Activated CD4-positive, CD25-positive, alpha-beta regulatory T cell treated with anti-CD3 and anti-CD28 coated beads, Interleukin-2, amount 50 U/mL, for 16 hours (primary cell): ENCODE data around the gene LSAMP.
"Not testable (repeated sequence)": the region's sequence is repeated elsewhere in the genome, so short reads cannot be mapped to it uniquely, and the experiment has no call there.

Experiments used
- DNase-seq: peaks from one replicate; pipeline ENCODE4 v3.0.0-alpha.2; 2020; ENCODE audit warnings: low read depth, low spot score

Gene LSAMP

DNA sequence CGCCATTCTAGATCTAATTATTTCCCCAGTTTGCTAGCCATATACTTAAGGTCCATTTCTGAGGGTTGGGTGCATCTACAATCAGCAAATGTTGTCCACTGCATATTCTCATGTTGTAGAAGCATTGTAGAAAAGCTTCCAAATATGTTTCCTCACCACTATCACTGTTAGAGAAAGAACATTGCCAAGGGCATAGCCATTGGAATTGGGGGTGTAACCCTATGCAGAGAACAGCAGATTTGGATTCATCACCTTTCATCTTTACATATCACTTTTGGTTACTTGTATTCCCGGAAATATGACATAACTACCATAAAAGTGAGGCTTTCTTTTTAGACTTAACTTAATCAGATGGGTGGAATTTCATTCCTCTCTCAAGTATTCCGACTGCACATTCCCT lies 203.6 kb downstream of the LSAMP start:
- no peak for DNase-seq

DNA sequence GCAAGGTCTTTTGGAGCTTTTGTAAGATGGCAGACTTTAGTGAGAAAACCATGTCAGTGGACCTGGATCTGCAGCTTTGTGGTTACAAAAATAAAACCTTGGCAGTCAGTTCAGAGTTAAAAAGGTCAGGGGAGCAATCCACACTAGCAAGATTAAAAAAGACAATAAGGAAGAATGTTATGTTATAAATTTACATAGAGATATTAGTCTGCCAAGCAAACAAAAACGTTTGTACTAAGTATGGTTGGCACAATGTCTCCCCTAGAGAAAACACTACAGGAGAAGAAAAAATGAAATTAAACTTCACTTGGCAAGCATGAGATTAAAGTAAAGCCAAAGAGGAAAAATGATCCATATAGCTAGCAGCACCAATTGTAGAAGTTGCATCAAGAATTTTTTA lies 205.0 kb downstream of the LSAMP start:
- DNase-seq, result no peak

DNA sequence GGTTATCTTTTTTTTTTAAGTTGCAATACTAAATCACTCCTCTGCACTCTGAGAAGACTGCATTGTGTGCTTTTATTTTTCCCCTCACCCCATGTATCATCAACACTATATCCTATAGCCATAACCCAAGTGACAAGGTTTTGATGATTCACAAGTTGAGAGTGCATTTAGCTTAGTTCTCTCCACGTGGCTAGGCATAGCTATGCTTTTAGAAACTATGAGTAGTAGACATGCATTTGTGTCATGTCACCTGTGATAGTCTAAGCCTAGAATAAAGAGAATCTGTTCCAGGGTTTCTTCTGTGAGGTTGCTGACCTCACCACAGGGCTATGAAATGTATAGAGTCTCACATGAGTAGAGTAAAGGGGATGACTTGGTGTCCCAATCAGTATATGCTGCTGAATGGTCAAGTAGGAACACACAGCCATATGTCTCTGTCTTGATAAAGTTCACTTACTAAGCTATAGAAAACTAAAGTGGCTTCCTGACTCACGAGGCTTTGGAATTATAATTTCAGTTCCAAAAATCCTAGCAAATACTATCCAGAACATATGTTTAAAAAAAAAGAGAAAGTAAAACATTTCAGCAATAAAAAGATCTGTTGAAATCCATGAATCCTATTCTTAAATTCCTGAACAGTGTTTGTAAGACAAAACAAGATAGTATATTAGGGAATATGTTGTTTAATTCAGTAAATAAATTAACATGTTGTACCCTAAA lies 206.3 kb downstream of the LSAMP start:
- DNase-seq, result no peak

DNA sequence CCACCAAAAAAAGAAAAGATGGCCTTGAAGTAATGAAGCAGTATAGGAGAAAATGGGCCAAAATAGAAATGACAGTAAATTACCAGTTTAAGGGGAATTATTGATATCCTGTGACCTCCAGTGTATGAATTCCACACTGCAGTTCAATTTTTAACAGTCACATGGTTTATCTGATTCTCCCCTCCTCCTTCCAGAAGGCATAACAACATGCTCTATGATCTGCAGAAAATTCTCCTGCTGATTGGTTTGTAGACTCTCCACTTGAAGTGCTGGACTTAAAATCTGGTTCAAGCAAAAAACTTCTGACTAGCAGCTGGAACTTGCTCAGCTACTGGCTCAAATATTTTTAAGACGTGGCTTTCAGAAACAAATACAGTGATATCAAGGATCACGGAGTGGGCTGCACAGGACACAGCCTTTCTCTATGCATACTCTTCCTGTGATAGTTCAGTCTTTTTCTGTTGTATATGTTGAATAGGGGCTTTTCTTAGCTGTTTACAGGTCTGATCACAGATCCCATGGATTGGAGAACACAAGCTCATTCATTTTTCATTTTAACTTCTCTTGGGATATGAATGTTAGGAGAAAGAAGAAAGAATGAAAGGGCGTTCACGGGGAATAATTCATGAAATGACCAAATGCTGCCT lies 211.5 kb downstream of the LSAMP start:
- DNase-seq, result no peak

DNA sequence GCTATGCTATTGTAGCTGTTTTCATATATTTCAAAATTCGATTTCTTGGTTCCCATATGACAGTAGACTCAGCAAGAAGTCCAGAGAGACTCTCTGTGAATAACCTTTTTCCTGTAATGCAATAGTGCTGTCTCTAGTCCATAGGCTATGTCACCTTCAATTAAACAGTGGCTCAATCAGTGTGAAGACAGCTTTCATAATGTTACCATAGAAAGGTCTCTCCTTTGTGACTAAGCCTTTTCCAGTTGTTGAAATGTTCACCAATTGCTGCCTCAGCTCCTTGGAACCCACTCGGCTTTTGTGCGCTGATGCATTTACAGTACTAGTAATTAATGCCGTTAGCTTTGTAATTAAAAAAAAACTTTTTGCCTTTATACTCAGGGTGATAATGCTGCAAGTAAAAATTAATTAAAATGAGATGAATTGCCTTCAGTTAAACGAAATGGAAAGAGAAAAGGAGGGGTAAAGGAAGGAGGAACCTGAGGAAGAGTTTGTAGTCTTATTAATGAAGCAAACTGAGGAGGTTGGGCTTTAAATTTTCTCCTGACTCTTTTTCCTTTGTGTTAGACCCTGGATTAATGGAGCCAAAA lies 214.8 kb downstream of the LSAMP start:
- no peak for DNase-seq

DNA sequence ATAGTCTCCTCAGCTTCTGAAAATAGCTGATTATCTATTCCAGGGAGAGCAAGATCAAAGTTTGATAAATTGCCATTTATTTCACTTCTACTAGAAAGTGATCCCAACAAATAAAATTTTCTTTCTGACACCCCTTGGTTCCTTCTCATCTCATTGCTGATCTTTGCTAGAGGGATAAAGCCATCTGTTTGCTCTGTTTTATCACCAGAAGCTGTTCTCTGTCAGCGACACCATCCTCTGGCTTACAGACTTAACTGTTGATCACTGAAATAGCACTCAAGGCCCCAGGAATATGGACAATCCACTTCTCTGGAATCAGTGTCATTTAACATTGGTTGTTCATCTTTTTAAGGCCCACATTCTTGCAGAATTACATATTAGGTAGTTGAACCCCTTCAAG lies 219.0 kb downstream of the LSAMP start:
- DNase-seq, result no peak

DNA sequence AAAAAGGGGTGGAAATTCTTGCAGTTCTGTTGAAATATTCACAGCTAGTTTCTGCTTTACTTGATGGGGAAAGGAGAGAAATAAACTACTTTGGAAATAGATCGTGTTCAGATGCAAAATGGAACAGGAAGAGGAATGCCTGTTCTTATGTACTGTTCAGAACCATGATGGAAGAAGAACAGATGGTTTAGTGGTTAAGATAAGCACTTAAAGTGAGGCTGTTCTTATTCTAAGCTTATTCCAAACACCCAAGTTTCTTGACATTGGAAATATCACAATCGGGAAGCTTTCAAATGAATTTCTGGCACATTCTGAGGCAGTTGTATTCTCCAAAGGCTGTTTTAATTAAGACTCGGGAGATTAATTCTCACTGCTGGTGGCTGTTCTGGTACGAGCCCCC lies 228.5 kb downstream of the LSAMP start:
- DNase-seq, result no peak

DNA sequence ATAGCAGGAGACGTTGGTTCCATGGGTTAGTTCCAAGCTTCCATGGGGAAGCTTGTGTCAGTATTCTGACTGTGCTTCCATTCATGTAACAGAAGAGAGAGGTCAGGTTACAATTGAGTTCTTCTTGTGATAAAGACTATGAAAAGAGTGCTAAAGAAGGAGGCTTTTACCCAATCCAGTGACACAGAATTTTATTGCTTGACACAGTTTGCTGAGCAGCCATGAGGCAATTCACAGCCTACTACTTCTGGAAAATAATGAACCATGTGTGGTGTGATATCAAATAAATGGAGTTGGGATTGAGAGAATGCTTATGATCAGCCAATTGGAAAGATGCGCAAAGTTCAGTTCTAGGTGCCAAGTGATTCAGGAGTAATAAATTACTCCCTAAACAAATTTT lies 233.4 kb downstream of the LSAMP start:
- DNase-seq, result no peak

DNA sequence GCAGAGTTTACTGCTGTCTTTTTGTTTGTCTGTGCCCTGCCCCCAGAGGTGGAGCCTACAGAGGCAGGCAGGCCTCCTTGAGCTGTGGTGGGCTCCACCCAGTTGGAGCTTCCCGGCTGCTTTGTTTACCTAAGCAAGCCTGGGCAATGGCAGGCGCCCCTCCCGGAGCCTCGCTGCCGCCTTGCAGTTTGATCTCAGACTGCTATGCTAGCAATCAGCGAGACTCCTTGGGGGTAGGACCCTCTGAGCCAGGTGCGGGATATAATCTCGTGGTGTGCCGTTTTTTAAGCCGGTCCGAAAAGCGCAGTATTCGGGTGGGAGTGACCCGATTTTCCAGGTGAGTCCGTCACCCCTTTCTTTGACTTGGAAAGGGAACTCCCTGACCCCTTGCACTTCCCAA lies 236.5 kb downstream of the LSAMP start:
- not testable (repeated sequence) for DNase-seq

DNA sequence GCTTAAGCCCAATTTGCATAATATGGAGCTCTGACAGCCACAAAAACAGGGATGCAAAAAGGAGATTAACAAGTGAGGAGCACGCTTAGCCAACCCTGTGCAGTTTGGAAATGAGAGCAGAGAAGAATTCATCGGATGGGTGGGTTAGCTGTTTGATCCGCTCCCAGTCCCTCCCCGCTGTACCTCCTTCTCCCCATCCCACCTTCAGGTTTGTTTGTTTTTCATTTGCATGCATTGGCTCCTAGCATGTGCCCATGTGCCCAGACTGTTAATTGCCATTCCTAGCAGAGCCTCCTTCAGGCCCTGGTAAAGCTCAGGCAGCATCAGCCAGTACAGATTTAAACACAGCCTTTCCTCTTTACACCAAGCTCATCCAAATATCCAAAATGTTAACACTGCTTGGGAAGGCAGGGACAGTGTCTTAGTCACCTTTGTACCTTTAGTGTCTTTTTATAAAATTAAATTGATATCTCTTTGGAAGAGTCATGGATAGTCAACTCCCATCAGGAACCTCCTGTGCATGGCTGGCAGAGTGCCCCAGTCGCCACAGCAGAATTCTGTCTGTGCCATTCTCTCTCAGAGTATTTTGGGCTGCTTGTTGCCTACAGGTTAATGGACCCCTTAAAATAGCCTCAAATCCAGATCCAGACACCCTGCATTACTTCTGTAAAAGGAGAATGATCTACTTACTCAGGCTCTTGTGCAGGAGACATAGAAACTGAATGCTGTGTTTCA lies 244.2 kb downstream of the LSAMP start:
- DNase-seq, result no peak

DNA sequence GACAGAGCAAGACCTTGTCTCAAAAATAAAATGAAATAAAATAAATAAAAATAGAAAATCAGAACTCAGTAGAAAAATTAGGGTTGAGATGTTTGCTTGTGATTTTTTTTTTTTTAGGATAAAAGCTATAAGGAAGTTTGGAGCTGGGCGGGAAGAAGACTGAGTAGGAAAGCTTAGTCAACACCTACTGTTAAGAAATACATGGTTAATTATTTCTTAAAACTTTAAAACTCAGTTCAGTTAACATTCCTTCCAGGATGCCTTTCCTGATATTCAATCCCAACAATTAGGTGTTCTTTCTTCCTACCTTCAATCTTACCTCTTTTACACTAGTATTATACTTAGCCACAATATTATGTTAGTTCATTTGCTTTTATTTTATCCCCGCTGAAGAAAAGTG lies 246.2 kb downstream of the LSAMP start:
- no peak for DNase-seq

DNA sequence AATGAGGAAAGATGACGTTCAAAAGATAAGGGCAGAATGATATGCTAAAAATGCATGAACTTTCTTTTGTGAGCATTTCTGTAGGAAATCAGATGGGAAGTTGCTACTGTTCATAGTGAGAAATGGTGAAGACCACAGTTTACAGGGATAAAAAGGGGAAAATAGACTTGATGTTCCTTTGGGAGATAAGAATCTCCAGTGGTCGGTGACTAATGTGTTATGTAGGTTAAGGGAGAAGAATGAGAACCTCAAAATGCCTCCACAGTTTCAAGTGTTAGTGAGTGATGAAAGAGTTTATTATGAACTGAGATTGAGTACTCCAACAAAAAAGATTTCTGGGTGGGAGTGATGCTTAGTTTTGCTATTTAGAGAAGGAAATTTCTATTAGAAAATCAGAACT lies 247.2 kb downstream of the LSAMP start:
- DNase-seq, result no peak

DNA sequence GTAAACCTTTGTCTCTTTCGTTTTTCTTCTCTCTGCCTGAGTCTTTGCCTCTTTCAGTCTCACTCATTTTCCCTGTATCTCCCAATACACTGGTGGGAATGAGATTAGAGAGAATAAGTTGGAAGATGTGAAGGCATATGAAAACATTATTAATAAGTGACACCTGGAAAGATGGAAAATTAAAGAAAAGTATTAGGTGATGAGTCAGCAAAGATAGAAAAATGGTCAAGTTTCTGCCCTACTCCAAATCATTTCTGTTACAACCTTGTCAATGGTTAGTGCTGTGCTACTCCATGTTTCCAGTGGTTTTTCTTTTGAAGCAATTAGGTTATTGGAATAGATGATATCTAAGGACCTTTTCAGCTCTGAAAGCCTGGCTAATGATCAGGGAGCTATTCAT lies 252.8 kb downstream of the LSAMP start:
- DNase-seq, result no peak

DNA sequence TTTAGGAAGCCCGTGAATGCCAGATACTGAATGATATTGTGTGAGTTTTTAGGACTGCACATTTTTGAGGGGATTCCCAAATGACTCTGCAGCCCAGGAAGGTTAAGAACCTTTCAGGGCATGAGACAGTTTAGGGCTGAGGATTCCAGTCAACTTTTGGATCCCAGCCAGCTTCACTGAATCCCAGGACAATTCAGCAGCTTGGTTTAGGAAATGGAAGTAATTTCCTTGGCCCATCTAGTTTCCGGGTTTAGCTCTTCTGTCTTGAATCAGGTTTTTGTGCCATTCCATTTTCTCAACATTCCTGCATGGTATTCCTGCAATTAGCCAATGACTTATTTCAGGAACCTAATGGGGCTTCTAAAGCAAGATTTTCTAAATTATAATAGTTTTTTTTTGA lies 253.9 kb downstream of the LSAMP start:
- DNase-seq, result no peak

DNA sequence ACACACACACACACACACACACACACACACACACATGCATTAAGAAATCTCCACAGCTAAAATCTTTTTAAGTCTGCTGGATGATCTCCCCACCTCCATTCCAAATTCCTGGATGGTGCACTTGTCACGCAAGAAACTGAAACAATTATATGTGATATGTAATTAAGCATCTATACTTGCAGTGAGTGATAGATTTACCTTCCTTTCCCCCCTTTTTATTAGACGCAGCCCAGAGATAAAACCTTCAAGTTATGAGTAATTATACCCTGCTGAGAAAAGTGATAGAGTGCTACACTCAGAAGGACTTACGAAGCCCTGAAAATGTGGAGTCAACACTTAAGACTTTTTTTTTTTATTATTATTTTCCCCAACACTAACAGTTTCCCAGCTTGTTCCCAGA lies 255.2 kb downstream of the LSAMP start:
- DNase-seq, result no peak

DNA sequence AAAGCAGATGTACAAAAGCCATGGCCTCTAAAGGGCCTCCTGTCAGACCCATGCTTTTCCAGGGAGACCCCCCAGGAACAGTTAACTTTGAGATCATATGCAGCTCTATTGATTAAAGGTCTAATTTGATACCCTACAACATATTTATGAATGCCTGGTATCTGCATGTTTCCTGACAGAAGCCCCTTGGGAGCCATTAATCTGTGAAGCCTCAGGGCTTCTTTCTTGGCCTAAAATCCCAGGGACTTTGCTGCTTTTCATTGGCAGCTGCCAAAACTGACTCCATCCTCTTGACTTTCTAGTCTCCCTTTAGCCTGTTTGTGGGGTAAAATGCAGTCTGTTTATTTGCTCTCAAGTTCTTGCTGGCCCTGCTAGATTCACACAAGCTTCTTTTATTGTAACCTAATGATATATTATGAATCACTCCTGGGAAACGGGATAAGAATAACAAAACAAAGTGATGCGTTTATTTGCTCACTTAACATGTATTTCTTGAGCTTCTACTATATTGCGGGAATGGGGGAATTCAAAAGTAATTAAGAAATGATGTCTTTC lies 257.0 kb downstream of the LSAMP start:
- DNase-seq, result no peak

DNA sequence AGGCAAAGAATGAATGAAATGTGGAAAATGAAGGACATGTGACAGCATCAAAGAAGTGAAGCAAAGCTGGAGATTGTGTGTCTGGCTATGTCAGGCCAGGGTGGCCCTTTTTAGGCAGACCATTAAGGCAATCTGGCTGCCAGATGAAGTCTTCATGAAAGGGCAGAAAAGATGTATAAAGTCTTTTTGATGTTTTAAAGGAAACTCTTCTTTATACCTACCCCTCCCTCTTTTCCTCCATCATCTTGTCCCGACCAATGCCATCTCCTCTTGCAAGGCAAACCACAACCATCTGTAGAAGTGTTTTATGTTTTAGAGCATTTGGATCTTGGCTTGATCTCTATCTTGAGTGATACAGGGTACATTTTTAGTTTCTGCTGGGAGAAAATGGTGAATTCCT lies 259.2 kb downstream of the LSAMP start:
- DNase-seq, result no peak

DNA sequence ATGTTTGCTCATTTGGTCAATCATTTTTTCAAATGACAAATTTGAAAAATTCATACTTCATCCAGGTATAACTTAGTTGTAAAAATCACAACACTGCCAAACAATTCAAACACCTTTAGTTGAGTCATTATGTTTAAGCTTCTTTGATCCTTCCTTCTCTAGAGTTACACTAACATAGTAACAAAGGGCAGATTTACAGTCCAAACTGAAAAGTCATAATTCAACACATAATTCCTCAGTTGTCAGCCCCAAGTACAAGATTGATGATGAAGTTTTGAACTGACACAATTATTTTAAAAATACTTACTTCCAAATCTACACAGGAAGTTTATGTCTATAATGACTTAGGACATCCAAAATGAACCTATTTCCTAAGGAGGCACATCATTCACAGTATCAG lies 264.1 kb downstream of the LSAMP start:
- no peak for DNase-seq

DNA sequence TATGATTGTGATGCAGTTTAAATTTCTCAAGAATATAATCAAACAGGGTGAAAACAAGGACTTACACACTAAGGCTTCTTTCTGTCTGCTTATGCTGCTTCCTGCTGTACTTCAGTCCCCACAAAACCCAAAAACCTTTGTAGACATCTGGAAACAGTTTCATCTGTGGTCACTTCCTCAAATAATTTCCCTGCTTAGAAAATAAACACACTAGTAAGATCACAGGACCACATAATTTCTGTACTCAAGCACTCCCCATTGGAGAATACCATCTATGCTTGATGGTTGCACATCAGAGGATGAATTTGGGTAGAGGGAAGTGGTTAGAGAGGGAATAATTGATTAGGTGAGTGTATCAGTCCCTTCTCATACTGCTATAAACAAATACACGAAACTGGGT lies 266.2 kb downstream of the LSAMP start:
- no peak for DNase-seq

DNA sequence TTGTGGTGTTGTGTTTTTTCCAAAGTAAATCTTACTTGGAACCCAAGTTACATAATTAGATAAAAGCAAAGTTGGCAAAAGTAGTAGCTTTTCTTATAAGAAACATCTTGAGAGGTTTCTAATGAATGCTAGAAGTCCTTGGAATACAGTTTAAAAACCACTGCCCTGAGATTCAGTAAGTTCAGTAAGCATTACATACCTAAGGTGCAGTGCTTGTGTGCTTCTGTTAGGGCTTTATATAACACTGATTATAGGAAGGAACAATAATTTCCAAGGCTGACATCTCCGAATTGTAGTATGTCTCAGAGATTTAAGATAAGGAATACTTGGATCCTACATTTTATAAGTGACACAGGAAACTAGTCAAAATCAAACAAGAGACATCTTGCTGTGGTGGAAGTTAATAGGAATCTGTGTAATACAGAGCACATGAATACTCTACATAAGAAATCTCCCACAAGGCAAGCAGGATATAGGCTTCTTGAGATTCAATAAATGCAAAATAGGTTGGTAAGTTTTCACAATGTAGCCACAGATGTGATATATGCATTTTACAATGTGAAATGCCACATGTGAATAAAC lies 268.2 kb downstream of the LSAMP start:
- no peak for DNase-seq

DNA sequence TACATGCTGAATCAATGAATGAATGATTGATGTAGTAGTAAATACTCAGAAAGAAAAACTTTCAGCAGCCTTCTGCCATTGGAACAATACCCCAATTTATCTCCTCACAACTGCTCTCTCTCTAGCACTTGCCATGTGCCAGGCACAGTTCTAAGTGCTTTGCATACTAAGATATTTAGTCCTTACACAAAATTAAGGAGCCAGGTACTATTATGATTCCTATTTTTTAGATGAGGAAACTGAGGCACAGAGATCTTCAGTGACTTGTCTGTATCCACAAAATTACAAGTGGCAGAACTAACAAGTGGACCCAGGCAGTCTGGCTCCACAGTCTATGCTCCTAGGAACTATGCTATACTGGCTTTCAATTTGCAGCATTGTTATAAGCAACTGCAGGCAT lies 279.2 kb downstream of the LSAMP start:
- DNase-seq, result no peak

DNA sequence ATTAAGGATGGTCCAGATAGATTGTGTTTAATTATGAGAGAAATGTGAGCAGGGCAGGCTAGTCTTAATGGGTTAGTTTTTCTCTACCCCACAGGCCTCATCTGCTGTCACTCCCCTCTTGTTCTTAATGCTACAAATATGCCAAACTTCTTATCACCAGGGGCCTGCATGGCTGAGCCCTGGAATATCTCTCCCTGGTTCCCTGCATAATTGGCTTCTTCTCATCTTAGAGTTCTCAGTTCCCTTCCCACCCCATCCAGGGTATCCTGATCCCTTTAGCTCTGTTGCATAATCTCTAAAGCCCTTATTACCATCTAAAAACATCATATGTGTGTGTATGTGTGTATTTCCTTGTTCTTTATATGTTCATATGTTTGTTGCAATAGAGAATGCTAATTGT lies 279.6 kb downstream of the LSAMP start:
- no peak for DNase-seq
